Gastrocnemius medialis (tissue), 4 donors: ENCODE results near the gene PHF1. TPM values are rescaled to one million over a fixed set of nuclear protein-coding genes. Genes with fewer than 3 reads are reported as not detected.

Experiments used
- ATAC-seq, 2 donors: fragments of 150-250 bp; one replicate each; pipeline ENCODE4 v1.9.1; 2016
- DNase-seq, 2 donors: peaks; one replicate each; pipeline ENCODE4 v3.0.0-alpha.2; 2019
- H3K27ac ChIP-seq, 4 donors: fragments of 200-600 bp; sonication (generic); 1 replicate in 1 of 4; 2 replicates in 3 of 4; pipeline ENCODE4 v1.5.1; 2016 to 2018; ENCODE audit warnings: mild to moderate bottlenecking in 2 of 4, moderate library complexity in 1 of 4
- H3K27me3 ChIP-seq, 3 donors: fragments of 200-600 bp; sonication (generic) in 2 of 3; 1 replicate in 1 of 3; 2 replicates in 2 of 3; pipeline versions ENCODE4 v1.5.1 to v1.6.0; 2016 to 2019; ENCODE audit warnings: mild to moderate bottlenecking in 1 of 3, moderate library complexity in 1 of 3
- H3K36me3 ChIP-seq, 2 donors: fragments of 200-600 bp; sonication (generic) in 1 of 2; one replicate each; pipeline ENCODE4 v1.5.1; 2017 to 2018
- H3K4me1 ChIP-seq, 2 donors: fragments of 200-600 bp; sonication (generic) in 1 of 2; one replicate each; pipeline ENCODE4 v1.5.1; 2016 to 2017; ENCODE audit warnings: mild to moderate bottlenecking in 2 of 2
- H3K4me3 ChIP-seq, 4 donors: fragments of 200-600 bp; sonication (generic) in 3 of 4; 1 replicate in 1 of 4; 2 replicates in 3 of 4; pipeline ENCODE4 v1.5.1; 2016 to 2019; ENCODE audit warnings: mild to moderate bottlenecking in 2 of 4
- H3K9me3 ChIP-seq, 3 donors: fragments of 200-600 bp; sonication (generic) in 2 of 3; 1 replicate in 1 of 3; 2 replicates in 2 of 3; pipeline ENCODE4 v1.5.1; 2016 to 2019
- CTCF ChIP-seq, 5 experiments: fragments of 450-650 bp in 3 of 5; fragments of 200-600 bp in 2 of 5; sonication (generic) in 2 of 5; IDR thresholded peaks in 4 of 5; conservative IDR thresholded peaks in 1 of 5; 1 replicate in 4 of 5; 2 replicates in 1 of 5; pipeline ENCODE4 v1.5.1; 2016 to 2019; ENCODE audit warnings: antibody characterized with exemption in 5 of 5, mild to moderate bottlenecking in 3 of 5, moderate library complexity in 3 of 5
- POLR2A ChIP-seq, 2 donors: fragments of 450-650 bp; IDR thresholded peaks; one replicate each; pipeline ENCODE4 v1.6.1; 2017; ENCODE audit warnings: antibody characterized with exemption in 2 of 2, mild to moderate bottlenecking in 2 of 2, moderate library complexity in 2 of 2
- in situ Hi-C, 4 donors: fragments of 200-750 bp; cut with MboI; loops; one replicate each; pipeline versions ENCODE4 v1.15.0 to v1.8.0; 2017; ENCODE audit warnings: low sequenced_read_pairs in 4 of 4
- intact Hi-C: fragments of 100-400 bp; cut with DNase I; formaldehyde crosslinking; loops from one replicate; pipeline ENCODE4 v1.15.1; 2023; ENCODE audit warnings: low total_unique reads
- total RNA-seq, 4 donors: library from RNA; depleted of rRNA; stranded (reverse); fragments of >200 nt; gene quantifications; one replicate each; pipeline versions ENCODE4 v1.1.0 to v1.2.3, GENCODE V29; 2016

PHF1 gene
- total RNA-seq, 4 donors from 2014 or later: 53.5 to 65.8 (median 62.9) TPM

DNA sequence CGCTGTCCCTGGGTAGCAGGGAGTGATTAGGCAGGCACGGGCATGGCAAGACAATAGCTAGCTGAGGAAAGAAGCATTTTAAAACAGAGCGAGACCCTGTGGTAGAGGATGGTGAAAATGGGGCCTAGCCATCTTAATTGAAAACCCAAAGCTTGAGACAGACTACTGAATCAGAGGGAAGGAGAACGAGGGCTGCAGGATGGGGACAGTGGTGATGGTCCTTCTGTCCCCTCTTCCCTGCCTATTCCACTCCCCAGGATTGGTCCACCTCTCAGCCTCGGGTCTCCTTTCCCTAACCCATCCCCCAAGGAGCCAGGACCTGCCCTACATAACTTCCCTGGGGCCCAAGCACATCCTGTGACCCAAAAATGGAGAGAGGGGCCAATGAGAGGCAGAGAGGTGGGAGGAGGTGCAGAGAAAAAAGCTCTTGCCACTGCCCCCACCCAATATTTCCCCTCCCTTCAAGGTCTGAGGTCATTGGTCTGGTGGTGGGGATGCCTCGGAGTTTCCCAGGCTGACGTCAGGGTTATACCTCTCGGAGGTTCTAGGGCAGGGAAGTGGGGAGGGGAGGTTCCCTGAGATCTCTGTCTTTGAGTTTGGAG lies 8.0 kb downstream of the PHF1 start:
- TF ChIP-seq POLR2A (IDR thresholded peaks at IDR 0.05) (no peak), CTCF (IDR thresholded peaks at IDR 0.05 in 4 of 5, conservative IDR thresholded peaks at IDR 0.05 in 1 of 5) (no peak)

GRCh38 chr6:33419580-33420490 lies 9.0 kb downstream of the PHF1 start, which contains the start of gene SYNGAP1:
Gene SYNGAP1 (plus strand): TSS chr6:33420065. CDS start chr6:33420265, 200 bp downstream.
- H3K27me3 ChIP-seq: no peaks in the 10 kb centered on the region
- peaks cover 0 to 17% of the 10 kb centered on the region in 2 donors for H3K36me3 ChIP-seq
- ATAC-seq (no peak), DNase-seq (no peak)
- in situ Hi-C loops: loop anchor here in 1 of 4 donors (25.0 kb wide), 1 partner anchor 458 kb away; the partner anchor contains the start of genes BRD2 and HLA-DMA
- H3K27ac ChIP-seq: peak within 1 kb of the TSS; percentile 84 to 94 (median 88)
- H3K4me3 ChIP-seq: peak within 1 kb of the TSS in 3 of 4 donors; percentile 26 to 38 (median 34)
- TF ChIP-seq POLR2A (IDR thresholded peaks at IDR 0.05) (no peak), CTCF (IDR thresholded peaks at IDR 0.05 in 4 of 5, conservative IDR thresholded peaks at IDR 0.05 in 1 of 5) (no peak)
- peaks cover 27 to 28% of the 10 kb centered on the region in 2 donors for H3K4me1 ChIP-seq
- H3K9me3 ChIP-seq: no peaks in the 10 kb centered on the region
- intact Hi-C loops: loop anchor here (5.0 kb wide), 1 partner anchor 218 kb away; the partner anchor contains the start of genes HSD17B8, RXRB and SLC39A7

More for the DNA sequence above, 8.0 kb downstream of the PHF1 start:
- Histone ChIP-seq H3K36me3 (peaks cover 0 to 28% of the 10 kb centered on the region in 2 donors), H3K27me3 (no peaks in the 10 kb centered on the region), H3K27ac (peak overlapping the region; percentile 84 to 94 (median 88)), H3K4me3 (peak overlapping the region; percentile 49 to 70 (median 60)), H3K4me1 (peaks cover 20 to 22% of the 10 kb centered on the region in 2 donors), H3K9me3 (no peaks in the 10 kb centered on the region)
- DNase-seq (no peak), ATAC-seq (no peak)
- intact Hi-C loops: loop anchor here (1.0 to 5.0 kb wide), 2 partner anchors 8 to 216 kb away; partner anchors contain the start of genes HSD17B8, RXRB and SLC39A7
- in situ Hi-C loops: loop anchor here in 1 of 4 donors (25.0 kb wide), 1 partner anchor 456 kb away; the partner anchor contains the start of genes BRD2 and HLA-DMA

GRCh38 chr6:33420491-33421343 lies 9.9 kb downstream of the PHF1 start:
- Histone ChIP-seq H3K27ac (peak overlapping the region in 3 of 4 donors; percentile 28 to 94 (median 90)), H3K4me3 (peak overlapping the region in 2 of 4 donors; percentile 26 to 38), H3K9me3 (no peaks in the 10 kb centered on the region), H3K27me3 (no peaks in the 10 kb centered on the region), H3K36me3 (peaks cover 0 to 8% of the 10 kb centered on the region in 2 donors), H3K4me1 (peaks cover 32 to 33% of the 10 kb centered on the region in 2 donors)
- ATAC-seq (no peak), DNase-seq (no peak)
- in situ Hi-C loops: loop anchor here in 1 of 4 donors (25.0 kb wide), 1 partner anchor 458 kb away; the partner anchor contains the start of genes BRD2 and HLA-DMA
- intact Hi-C loops: no loop called here
- TF ChIP-seq POLR2A (IDR thresholded peaks at IDR 0.05) (no peak), CTCF (IDR thresholded peaks at IDR 0.05 in 4 of 5, conservative IDR thresholded peaks at IDR 0.05 in 1 of 5) (no peak)

DNA sequence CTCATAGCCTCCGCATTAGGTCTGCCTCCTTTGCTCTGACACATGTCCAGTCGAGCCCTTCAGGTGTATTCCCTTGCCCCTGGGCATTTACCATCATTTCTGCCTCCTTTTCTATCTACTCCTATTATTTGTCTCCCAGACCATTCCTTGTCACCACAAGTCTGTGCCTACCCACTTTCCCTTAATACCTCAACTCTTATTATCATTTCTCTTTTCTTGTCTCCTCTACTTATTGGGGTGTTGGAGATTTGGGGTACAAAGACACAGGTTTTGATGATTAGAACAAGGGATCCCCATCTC lies 10.5 kb downstream of the PHF1 start:
- in situ Hi-C loops: loop anchor here in 1 of 4 donors (25.0 kb wide), 1 partner anchor 459 kb away; the partner anchor contains the start of genes BRD2 and HLA-DMA
- H3K4me1 ChIP-seq: peaks cover 32 to 37% of the 10 kb centered on the region in 2 donors
- H3K9me3 ChIP-seq: no peaks in the 10 kb centered on the region
- intact Hi-C loops: no loop called here
- TF ChIP-seq CTCF (IDR thresholded peaks at IDR 0.05 in 4 of 5, conservative IDR thresholded peaks at IDR 0.05 in 1 of 5): no peak
- no peak for TF ChIP-seq POLR2A (IDR thresholded peaks at IDR 0.05)
- H3K27ac ChIP-seq: no peak overlapping the region
- ATAC-seq (no peak), DNase-seq (no peak)
- H3K36me3 ChIP-seq: peaks cover 0 to 2% of the 10 kb centered on the region in 2 donors
- H3K4me3 ChIP-seq: no peak overlapping the region
- H3K27me3 ChIP-seq: no peaks in the 10 kb centered on the region
